ENCODE results near the gene E2F2.

- no peak for TF ChIP-seq CTCF (conservative IDR thresholded peaks at IDR 0.05; ENCODE audit: low read length)
- no peak for TF ChIP-seq EZH2phosphoT487 (IDR thresholded peaks at IDR 0.05; ENCODE audit: borderline replicate concordance)
Observed at GRCh38 chr1:23556635-23557470, 25.8 kb upstream of the E2F2 start.
